IMR-90 (cell line): ENCODE data around the gene SOX4. TPM values are rescaled to one million over a fixed set of nuclear protein-coding genes. Genes with fewer than 3 reads are reported as not detected.

Experiments used
- ATAC-seq: fragments of 200-7000 bp; cut with Tn5 transposase; 2 replicates; pipeline ENCODE4 v1.9.1; 2020; ENCODE audit warnings: low read depth, mild to moderate bottlenecking, moderate library complexity
- BruUV-seq: library from RNA; stranded (reverse); fragments of 400-500 nt; replicated peaks from 2 replicates; lab custom pipeline; 2021; lab: Mats Ljungman, UMichigan
- CTCF ChIA-PET: fragments of 300-600 bp; formaldehyde crosslinking; extraction: SDS; loops from one replicate; lab custom pipeline; 2021; ENCODE audit warnings: antibody characterized with exemption; lab: Yijun Ruan, JAX
- POLR2A ChIA-PET: fragments of 300-600 bp; sonication (Branson Sonifier 250); formaldehyde crosslinking; loops from one replicate; lab custom pipeline; 2022; ENCODE audit warnings: antibody characterized with exemption; ENCODE audit not compliant: unreplicated experiment; lab: Charles Lee
- DNase-seq: peaks from one replicate; pipeline ENCODE4 v3.0.0; 2013
- H2AFZ ChIP-seq: replicated peaks from 2 replicates; pipeline ENCODE3; 2013; ENCODE audit warnings: low read length, mild to moderate bottlenecking; ENCODE audit not compliant: poor library complexity
- H2AK5ac ChIP-seq: 2 replicates; pipeline ENCODE4 v1.6.1; 2013; ENCODE audit warnings: low read depth, low read length, inconsistent platforms
- H2AK9ac ChIP-seq: replicated peaks from 2 replicates; pipeline ENCODE3; 2013; ENCODE audit warnings: mild to moderate bottlenecking, low read depth, low read length, moderate library complexity; ENCODE audit not compliant: poor library complexity
- H2BK120ac ChIP-seq: 2 replicates; pipeline ENCODE4 v1.6.1; 2013; ENCODE audit warnings: low read depth, low read length, inconsistent platforms
- H2BK15ac ChIP-seq: 3 replicates; pipeline ENCODE4 v1.6.1; 2013; ENCODE audit warnings: low read depth, low read length, inconsistent platforms
- H2BK20ac ChIP-seq: 2 replicates; pipeline ENCODE4 v1.6.1; 2013; ENCODE audit warnings: low read depth, mild to moderate bottlenecking, inconsistent platforms, low read length, moderate library complexity
- H2BK5ac ChIP-seq: 2 replicates; pipeline ENCODE4 v1.6.1; 2013; ENCODE audit warnings: mild to moderate bottlenecking, low read depth, low read length, inconsistent platforms; ENCODE audit not compliant: poor library complexity, severe bottlenecking
- H3K14ac ChIP-seq: replicated peaks from 2 replicates; pipeline ENCODE4 v1.6.1; 2013; ENCODE audit warnings: low read depth, low read length, inconsistent platforms
- H3K18ac ChIP-seq: 2 replicates; pipeline ENCODE4 v1.6.1; 2013; ENCODE audit warnings: low read depth, low read length, control low read depth
- H3K23ac ChIP-seq: 2 replicates; pipeline ENCODE4 v1.6.1; 2013; ENCODE audit warnings: low read depth, low read length, inconsistent platforms
- H3K27ac ChIP-seq: 2 replicates; pipeline ENCODE4 v1.5.1; 2013; ENCODE audit warnings: mild to moderate bottlenecking, control low read depth, low read length; ENCODE audit not compliant: insufficient read depth
- H3K27me3 ChIP-seq: 2 replicates; pipeline ENCODE4 v1.6.1; 2013; ENCODE audit warnings: low read length; ENCODE audit not compliant: control insufficient read depth, insufficient read depth
- H3K36me3 ChIP-seq: 2 replicates; pipeline ENCODE4 v1.6.1; 2013; ENCODE audit warnings: low read length, mixed read lengths; ENCODE audit not compliant: control insufficient read depth, insufficient read depth
- H3K4ac ChIP-seq: 2 replicates; pipeline ENCODE4 v1.6.1; 2013; ENCODE audit warnings: low read depth, low read length, inconsistent platforms
- H3K4me1 ChIP-seq: 2 replicates; pipeline ENCODE4 v1.6.1; 2013; ENCODE audit warnings: low read length, mixed read lengths; ENCODE audit not compliant: control insufficient read depth, insufficient read depth
- H3K4me2 ChIP-seq: 2 replicates; pipeline ENCODE4 v1.6.1; 2013; ENCODE audit warnings: low read depth, mild to moderate bottlenecking, control low read depth, low read length, moderate library complexity
- H3K4me3 ChIP-seq: 2 replicates; pipeline ENCODE4 v1.5.1; 2013; ENCODE audit warnings: low read depth, mild to moderate bottlenecking, control low read depth, low read length, moderate library complexity; ENCODE audit not compliant: insufficient read depth
- H3K56ac ChIP-seq: 2 replicates; pipeline ENCODE4 v1.6.1; 2013; ENCODE audit warnings: low read length, inconsistent platforms; ENCODE audit not compliant: insufficient read depth; ENCODE audit errors: extremely low read depth
- H3K79me1 ChIP-seq, 2 experiments: 2 replicates each; pipeline ENCODE4 v1.6.1; 2013; ENCODE audit warnings: low read length in 2 of 2, inconsistent platforms in 1 of 2, low read depth in 1 of 2
- H3K9ac ChIP-seq: 2 replicates; pipeline ENCODE4 v1.6.1; 2013; ENCODE audit warnings: low read depth, low read length, control low read depth
- H3K9me1 ChIP-seq: 2 replicates; pipeline ENCODE4 v1.6.1; 2013; ENCODE audit warnings: low read length, inconsistent platforms; ENCODE audit not compliant: insufficient read depth
- H3K9me3 ChIP-seq: 2 replicates; pipeline ENCODE4 v1.6.1; 2013; ENCODE audit warnings: low read length; ENCODE audit not compliant: control insufficient read depth, insufficient read depth
- H4K20me1 ChIP-seq: 2 replicates; pipeline ENCODE4 v1.6.1; 2013; ENCODE audit warnings: low read length, inconsistent platforms; ENCODE audit not compliant: insufficient read depth
- H4K5ac ChIP-seq: 2 replicates; pipeline ENCODE4 v1.6.1; 2013; ENCODE audit warnings: mild to moderate bottlenecking, low read depth, low read length, control low read depth
- H4K8ac ChIP-seq, 2 experiments: 2 replicates each; pipeline ENCODE4 v1.6.1; 2013; ENCODE audit warnings: low read depth in 2 of 2, low read length in 2 of 2, control low read depth in 1 of 2, inconsistent platforms in 1 of 2
- H4K91ac ChIP-seq: 2 replicates; pipeline ENCODE4 v1.6.1; 2013; ENCODE audit warnings: low read depth, low read length, inconsistent platforms; ENCODE audit not compliant: insufficient read depth
- BHLHE40 ChIP-seq: fragments of 150-350 bp; IDR thresholded peaks from 2 replicates; pipeline ENCODE4 v1.6.1; 2016; ENCODE audit warnings: mild to moderate bottlenecking, low read depth, low read length
- CEBPB ChIP-seq: IDR thresholded peaks from 2 replicates; pipeline ENCODE4 v1.6.1; 2012; ENCODE audit warnings: low read depth, low read length, improper control_type of control experiment
- CHD1 ChIP-seq: IDR thresholded peaks from 2 replicates; pipeline ENCODE4 v1.6.1; 2012; ENCODE audit warnings: low read depth, low read length, improper control_type of control experiment
- FOS ChIP-seq: fragments of 150-350 bp; IDR thresholded peaks from 2 replicates; pipeline ENCODE4 v1.6.1; 2016; ENCODE audit warnings: low read depth, low read length
- MAFK ChIP-seq: IDR thresholded peaks from 2 replicates; pipeline ENCODE4 v1.6.1; 2012; ENCODE audit warnings: low read depth, low read length, improper control_type of control experiment
- MAZ ChIP-seq: IDR thresholded peaks from 2 replicates; pipeline ENCODE4 v1.6.1; 2012; ENCODE audit warnings: low read depth, mild to moderate bottlenecking, low read length, improper control_type of control experiment, moderate library complexity, borderline replicate concordance
- MXI1 ChIP-seq: IDR thresholded peaks from 2 replicates; pipeline ENCODE4 v1.6.1; 2012; ENCODE audit warnings: low read depth, mild to moderate bottlenecking, low read length, moderate library complexity, borderline replicate concordance
- POLR2A ChIP-seq: IDR thresholded peaks from 2 replicates; pipeline ENCODE4 v1.6.1; 2012; ENCODE audit warnings: mild to moderate bottlenecking, low read depth, low read length
- RCOR1 ChIP-seq: IDR thresholded peaks from 2 replicates; pipeline ENCODE4 v1.6.1; 2012; ENCODE audit warnings: mild to moderate bottlenecking, low read length, improper control_type of control experiment; ENCODE audit not compliant: insufficient replicate concordance
- RFX5 ChIP-seq: IDR thresholded peaks from 2 replicates; pipeline ENCODE4 v1.8.0; 2012; ENCODE audit warnings: low read depth, mild to moderate bottlenecking, low read length, moderate library complexity
- WGBS, 2 experiments: methylation state at CpG; one replicate each; pipeline versions ENCODE4 v1.1.5 to v1.1.7; 2013; ENCODE audit warnings: missing lambda C conversion rate in 2 of 2; ENCODE audit not compliant: insufficient read length in 1 of 2; ENCODE audit errors: extremely low coverage in 2 of 2; 5-methylcytosine and 5-hydroxymethylcytosine counted together
- dilution Hi-C: fragments of 300-500 bp; cut with HindIII; formaldehyde crosslinking; loops from one replicate; pipeline ENCODE4 v1.14.3; 2018; ENCODE audit warnings: low sequenced_read_pairs; ENCODE audit not compliant: unreplicated experiment
- in situ Hi-C: fragments of 300-500 bp; cut with MboI; formaldehyde crosslinking; loops from 3 replicates; pipeline ENCODE4 v1.14.3; 2019; ENCODE audit warnings: low sequenced_read_pairs, inconsistent platforms, mixed read lengths
- intact Hi-C: fragments of 100-400 bp; cut with micrococcal nuclease; formaldehyde crosslinking; loops from 2 replicates; pipeline ENCODE4 v1.10.0; 2022
- polyA plus RNA-seq, 3 experiments: library from polyadenylated mRNA; depleted of rRNA; stranded (reverse); fragments of >200 nt; gene quantifications; 2 replicates each; pipeline ENCODE4 v1.2.3, GENCODE V29; 2012; ENCODE audit warnings: low replicate concordance in 1 of 3
- total RNA-seq: library from RNA; depleted of rRNA; stranded (reverse); fragments of >200 nt; gene quantifications from 2 replicates; pipeline ENCODE4 v1.2.3, GENCODE V29; 2012
- TF ChIP-seq, protein P1 (sequence below): conservative IDR thresholded peaks from 2 replicates; pipeline ENCODE4 v1.5.1; 2012; ENCODE audit warnings: mild to moderate bottlenecking, low read depth, low read length, improper control_type of control experiment
- TF ChIP-seq, protein P2 (sequence below): fragments of 150-350 bp; IDR thresholded peaks from 2 replicates; pipeline ENCODE4 v1.6.1; 2016; ENCODE audit warnings: low read depth, mild to moderate bottlenecking, low read length, moderate library complexity, borderline replicate concordance

SOX4 gene
- total and polyA plus RNA-seq, 2 of the 4 experiments (the other 2 are of a cell fraction): 4.7 to 4.8 TPM

DNA sequence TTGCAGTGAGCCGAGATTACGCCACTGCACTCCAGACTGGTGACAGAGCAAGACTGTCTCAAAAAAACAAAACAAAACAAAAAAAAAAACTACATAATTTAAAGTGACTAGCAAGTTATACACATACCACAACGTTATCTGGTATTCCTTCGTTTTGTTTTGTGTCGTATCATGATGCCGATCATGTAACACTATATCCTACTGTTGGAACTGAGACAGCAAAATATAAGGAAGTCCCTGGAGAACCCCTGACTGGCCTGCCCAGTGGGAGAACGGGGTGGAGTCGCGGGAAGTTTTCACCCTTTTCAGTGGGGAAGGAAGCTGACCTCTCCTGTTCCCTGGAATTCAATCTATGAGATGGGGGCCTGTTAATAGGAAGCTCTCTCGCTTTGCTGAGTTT is 15.1 kb downstream of the SOX4 start:
- H3K36me3 ChIP-seq: no peaks in the 10 kb centered on the region
- H3K9me3 ChIP-seq: no peaks in the 10 kb centered on the region
- H4K20me1 ChIP-seq: no peaks in the 10 kb centered on the region
- TF ChIP-seq, protein P1, sequence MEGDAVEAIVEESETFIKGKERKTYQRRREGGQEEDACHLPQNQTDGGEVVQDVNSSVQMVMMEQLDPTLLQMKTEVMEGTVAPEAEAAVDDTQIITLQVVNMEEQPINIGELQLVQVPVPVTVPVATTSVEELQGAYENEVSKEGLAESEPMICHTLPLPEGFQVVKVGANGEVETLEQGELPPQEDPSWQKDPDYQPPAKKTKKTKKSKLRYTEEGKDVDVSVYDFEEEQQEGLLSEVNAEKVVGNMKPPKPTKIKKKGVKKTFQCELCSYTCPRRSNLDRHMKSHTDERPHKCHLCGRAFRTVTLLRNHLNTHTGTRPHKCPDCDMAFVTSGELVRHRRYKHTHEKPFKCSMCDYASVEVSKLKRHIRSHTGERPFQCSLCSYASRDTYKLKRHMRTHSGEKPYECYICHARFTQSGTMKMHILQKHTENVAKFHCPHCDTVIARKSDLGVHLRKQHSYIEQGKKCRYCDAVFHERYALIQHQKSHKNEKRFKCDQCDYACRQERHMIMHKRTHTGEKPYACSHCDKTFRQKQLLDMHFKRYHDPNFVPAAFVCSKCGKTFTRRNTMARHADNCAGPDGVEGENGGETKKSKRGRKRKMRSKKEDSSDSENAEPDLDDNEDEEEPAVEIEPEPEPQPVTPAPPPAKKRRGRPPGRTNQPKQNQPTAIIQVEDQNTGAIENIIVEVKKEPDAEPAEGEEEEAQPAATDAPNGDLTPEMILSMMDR: no peak
- TF ChIP-seq RCOR1 (no peak), MAZ (no peak), RFX5 (no peak), CEBPB (no peak), BHLHE40 (no peak), MAFK (no peak), CHD1 (no peak), POLR2A (no peak), FOS (no peak), MXI1 (no peak)
- TF ChIP-seq, protein P2, sequence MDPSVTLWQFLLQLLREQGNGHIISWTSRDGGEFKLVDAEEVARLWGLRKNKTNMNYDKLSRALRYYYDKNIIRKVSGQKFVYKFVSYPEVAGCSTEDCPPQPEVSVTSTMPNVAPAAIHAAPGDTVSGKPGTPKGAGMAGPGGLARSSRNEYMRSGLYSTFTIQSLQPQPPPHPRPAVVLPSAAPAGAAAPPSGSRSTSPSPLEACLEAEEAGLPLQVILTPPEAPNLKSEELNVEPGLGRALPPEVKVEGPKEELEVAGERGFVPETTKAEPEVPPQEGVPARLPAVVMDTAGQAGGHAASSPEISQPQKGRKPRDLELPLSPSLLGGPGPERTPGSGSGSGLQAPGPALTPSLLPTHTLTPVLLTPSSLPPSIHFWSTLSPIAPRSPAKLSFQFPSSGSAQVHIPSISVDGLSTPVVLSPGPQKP: no peak
- no peak overlapping the region for H3K23ac ChIP-seq
- intact Hi-C loops (no loop called here), in situ Hi-C loops (no loop called here), dilution Hi-C loops (no loop called here)
- H3K9me1 ChIP-seq: no peaks in the 10 kb centered on the region
- no peak overlapping the region for H2BK20ac ChIP-seq
- ChIA-PET CTCF (no interaction called here), POLR2A (no interaction called here)
- no peak overlapping the region for H3K9ac ChIP-seq
- H2BK5ac ChIP-seq: no peak overlapping the region
- no peak overlapping the region for H3K4ac ChIP-seq
- no peaks in the 10 kb centered on the region for H3K27me3 ChIP-seq
- H3K4me3 ChIP-seq: no peak overlapping the region
- no peak overlapping the region for H2AFZ ChIP-seq
- H2AK9ac ChIP-seq: no peak overlapping the region
- ATAC-seq: no peak
- H3K27ac ChIP-seq: no peak overlapping the region
- H4K91ac ChIP-seq: no peak overlapping the region
- no peak overlapping the region for H4K5ac ChIP-seq
- H3K79me1 ChIP-seq: no peaks in the 10 kb centered on the region
- no peak overlapping the region for H2BK120ac ChIP-seq
- H2BK15ac ChIP-seq: no peak overlapping the region
- H2AK5ac ChIP-seq: no peak overlapping the region
- H3K56ac ChIP-seq: no peak overlapping the region
- no peak overlapping the region for H3K18ac ChIP-seq
- H3K14ac ChIP-seq: no peak overlapping the region
- no peak overlapping the region for H4K8ac ChIP-seq
- DNase-seq: no peak
- no CpG with 5 or more reads among the region's 10 CpGs for WGBS, 2 experiments
- H3K4me2 ChIP-seq: no peak overlapping the region
- H3K4me1 ChIP-seq: no peaks in the 10 kb centered on the region
- no TSS peak for BruUV-seq
